A549 (cell line): ENCODE measurements around the gene DBT.

Source experiments
- CHD2 ChIP-seq: fragments of 150-350 bp; IDR thresholded peaks from 2 replicates; pipeline ENCODE4 v1.6.1; 2014; ENCODE audit warnings: low read length; ENCODE audit not compliant: partially characterized antibody
- EHMT2 ChIP-seq: fragments of 200-600 bp; sonication (generic); IDR thresholded peaks from 2 replicates; pipeline ENCODE4 v1.6.1; 2016; ENCODE audit warnings: antibody characterized with exemption, low read depth, mild to moderate bottlenecking, moderate library complexity
- EP300 ChIP-seq, 2 experiments: fragments of >200 bp; sonication (Bioruptor Twin); formaldehyde crosslinking; IDR thresholded peaks; 2 replicates in 1 of 2; 3 replicates in 1 of 2; pipeline ENCODE4 v1.6.1; 2016 to 2017
- ESRRA ChIP-seq: fragments of 150-350 bp; IDR thresholded peaks from 2 replicates; pipeline ENCODE4 v1.6.1; 2014; ENCODE audit warnings: mild to moderate bottlenecking, low read length, borderline replicate concordance
- GATA3 ChIP-seq: IDR thresholded peaks from 2 replicates; pipeline ENCODE4 v1.6.1; 2012; ENCODE audit warnings: borderline replicate concordance
- MAX ChIP-seq: IDR thresholded peaks from 2 replicates; pipeline ENCODE4 v1.6.1; 2012
- NFE2L2 ChIP-seq: fragments of 150-350 bp; conservative IDR thresholded peaks from 2 replicates; pipeline ENCODE4 v1.6.1; 2014; ENCODE audit warnings: low read length
- NR3C1 ChIP-seq: fragments of >200 bp; sonication (Bioruptor Twin); formaldehyde crosslinking; IDR thresholded peaks from 3 replicates; pipeline ENCODE4 v1.6.1; 2017
- PHF8 ChIP-seq: fragments of 200-600 bp; sonication (generic); IDR thresholded peaks from 2 replicates; pipeline ENCODE4 v1.6.1; 2016; ENCODE audit warnings: low read depth, mild to moderate bottlenecking, antibody characterized with exemption, moderate library complexity, borderline replicate concordance
- POLR2A ChIP-seq: IDR thresholded peaks from 2 replicates; pipeline ENCODE4 v1.6.1; 2012; ENCODE audit warnings: mild to moderate bottlenecking, low read length
- RAD21 ChIP-seq, 2 experiments: fragments of >200 bp in 1 of 2; sonication (Bioruptor Twin) in 1 of 2; formaldehyde crosslinking in 1 of 2; IDR thresholded peaks in 1 of 2; conservative IDR thresholded peaks in 1 of 2; 2 replicates in 1 of 2; 3 replicates in 1 of 2; pipeline ENCODE4 v1.6.1; 2012 to 2018; ENCODE audit warnings: inconsistent platforms in 1 of 2
- TF ChIP-seq, protein P1 (sequence below): fragments of 200-600 bp; sonication (generic); IDR thresholded peaks from 2 replicates; pipeline ENCODE4 v1.6.1; 2016; ENCODE audit warnings: antibody characterized with exemption, mild to moderate bottlenecking, moderate library complexity
- TF ChIP-seq, protein P2 (sequence below): fragments of >200 bp; sonication (Bioruptor Twin); formaldehyde crosslinking; IDR thresholded peaks from 3 replicates; pipeline ENCODE4 v1.5.1; 2016
- TF ChIP-seq, protein P3 (sequence below): fragments of >200 bp; sonication (Bioruptor Twin); formaldehyde crosslinking; IDR thresholded peaks from 3 replicates; pipeline ENCODE4 v1.6.1; 2016

GRCh38 chr1:100234432-100234831, 15.2 kb downstream of the DBT start:
- TF ChIP-seq EP300 (IDR thresholded peaks at IDR 0.05) = no peak
- TF ChIP-seq, protein P1, sequence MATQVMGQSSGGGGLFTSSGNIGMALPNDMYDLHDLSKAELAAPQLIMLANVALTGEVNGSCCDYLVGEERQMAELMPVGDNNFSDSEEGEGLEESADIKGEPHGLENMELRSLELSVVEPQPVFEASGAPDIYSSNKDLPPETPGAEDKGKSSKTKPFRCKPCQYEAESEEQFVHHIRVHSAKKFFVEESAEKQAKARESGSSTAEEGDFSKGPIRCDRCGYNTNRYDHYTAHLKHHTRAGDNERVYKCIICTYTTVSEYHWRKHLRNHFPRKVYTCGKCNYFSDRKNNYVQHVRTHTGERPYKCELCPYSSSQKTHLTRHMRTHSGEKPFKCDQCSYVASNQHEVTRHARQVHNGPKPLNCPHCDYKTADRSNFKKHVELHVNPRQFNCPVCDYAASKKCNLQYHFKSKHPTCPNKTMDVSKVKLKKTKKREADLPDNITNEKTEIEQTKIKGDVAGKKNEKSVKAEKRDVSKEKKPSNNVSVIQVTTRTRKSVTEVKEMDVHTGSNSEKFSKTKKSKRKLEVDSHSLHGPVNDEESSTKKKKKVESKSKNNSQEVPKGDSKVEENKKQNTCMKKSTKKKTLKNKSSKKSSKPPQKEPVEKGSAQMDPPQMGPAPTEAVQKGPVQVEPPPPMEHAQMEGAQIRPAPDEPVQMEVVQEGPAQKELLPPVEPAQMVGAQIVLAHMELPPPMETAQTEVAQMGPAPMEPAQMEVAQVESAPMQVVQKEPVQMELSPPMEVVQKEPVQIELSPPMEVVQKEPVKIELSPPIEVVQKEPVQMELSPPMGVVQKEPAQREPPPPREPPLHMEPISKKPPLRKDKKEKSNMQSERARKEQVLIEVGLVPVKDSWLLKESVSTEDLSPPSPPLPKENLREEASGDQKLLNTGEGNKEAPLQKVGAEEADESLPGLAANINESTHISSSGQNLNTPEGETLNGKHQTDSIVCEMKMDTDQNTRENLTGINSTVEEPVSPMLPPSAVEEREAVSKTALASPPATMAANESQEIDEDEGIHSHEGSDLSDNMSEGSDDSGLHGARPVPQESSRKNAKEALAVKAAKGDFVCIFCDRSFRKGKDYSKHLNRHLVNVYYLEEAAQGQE = no peak
- TF ChIP-seq, protein P2, sequence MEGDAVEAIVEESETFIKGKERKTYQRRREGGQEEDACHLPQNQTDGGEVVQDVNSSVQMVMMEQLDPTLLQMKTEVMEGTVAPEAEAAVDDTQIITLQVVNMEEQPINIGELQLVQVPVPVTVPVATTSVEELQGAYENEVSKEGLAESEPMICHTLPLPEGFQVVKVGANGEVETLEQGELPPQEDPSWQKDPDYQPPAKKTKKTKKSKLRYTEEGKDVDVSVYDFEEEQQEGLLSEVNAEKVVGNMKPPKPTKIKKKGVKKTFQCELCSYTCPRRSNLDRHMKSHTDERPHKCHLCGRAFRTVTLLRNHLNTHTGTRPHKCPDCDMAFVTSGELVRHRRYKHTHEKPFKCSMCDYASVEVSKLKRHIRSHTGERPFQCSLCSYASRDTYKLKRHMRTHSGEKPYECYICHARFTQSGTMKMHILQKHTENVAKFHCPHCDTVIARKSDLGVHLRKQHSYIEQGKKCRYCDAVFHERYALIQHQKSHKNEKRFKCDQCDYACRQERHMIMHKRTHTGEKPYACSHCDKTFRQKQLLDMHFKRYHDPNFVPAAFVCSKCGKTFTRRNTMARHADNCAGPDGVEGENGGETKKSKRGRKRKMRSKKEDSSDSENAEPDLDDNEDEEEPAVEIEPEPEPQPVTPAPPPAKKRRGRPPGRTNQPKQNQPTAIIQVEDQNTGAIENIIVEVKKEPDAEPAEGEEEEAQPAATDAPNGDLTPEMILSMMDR = no peak
- TF ChIP-seq GATA3 = no peak
- TF ChIP-seq EHMT2 = no peak
- no peak for TF ChIP-seq POLR2A
- TF ChIP-seq NFE2L2 = no peak
- no peak for TF ChIP-seq MAX
- TF ChIP-seq, protein P3, sequence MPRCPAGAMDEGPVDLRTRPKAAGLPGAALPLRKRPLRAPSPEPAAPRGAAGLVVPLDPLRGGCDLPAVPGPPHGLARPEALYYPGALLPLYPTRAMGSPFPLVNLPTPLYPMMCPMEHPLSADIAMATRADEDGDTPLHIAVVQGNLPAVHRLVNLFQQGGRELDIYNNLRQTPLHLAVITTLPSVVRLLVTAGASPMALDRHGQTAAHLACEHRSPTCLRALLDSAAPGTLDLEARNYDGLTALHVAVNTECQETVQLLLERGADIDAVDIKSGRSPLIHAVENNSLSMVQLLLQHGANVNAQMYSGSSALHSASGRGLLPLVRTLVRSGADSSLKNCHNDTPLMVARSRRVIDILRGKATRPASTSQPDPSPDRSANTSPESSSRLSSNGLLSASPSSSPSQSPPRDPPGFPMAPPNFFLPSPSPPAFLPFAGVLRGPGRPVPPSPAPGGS = no peak
- TF ChIP-seq RAD21 (conservative IDR thresholded peaks at IDR 0.05 in 1 of 2, IDR thresholded peaks at IDR 0.05 in 1 of 2) = no peak
- no peak for TF ChIP-seq ESRRA
- no peak for TF ChIP-seq CHD2
- TF ChIP-seq PHF8 = no peak
- no peak for TF ChIP-seq NR3C1
